HEK293T (cell line): ENCODE measurements around the gene HPF1.

Source experiments
- BHLHE40 ChIP-seq: fragments of 450-650 bp; IDR thresholded peaks from 2 replicates; pipeline ENCODE4 v1.6.1; 2016; ENCODE audit warnings: mild to moderate bottlenecking, moderate library complexity, borderline replicate concordance
- FOXA1 ChIP-seq: fragments of 450-650 bp; IDR thresholded peaks from 2 replicates; pipeline ENCODE4 v1.6.1; 2016; ENCODE audit warnings: mild to moderate bottlenecking
- FOXK2 ChIP-seq: fragments of 450-650 bp; IDR thresholded peaks from 2 replicates; pipeline ENCODE4 v1.6.1; 2016; ENCODE audit warnings: mild to moderate bottlenecking
- FOXM1 ChIP-seq: fragments of 450-650 bp; IDR thresholded peaks from 2 replicates; pipeline ENCODE4 v1.6.1; 2017; ENCODE audit warnings: mild to moderate bottlenecking, borderline replicate concordance
- HDGF ChIP-seq: fragments of 450-650 bp; IDR thresholded peaks from 2 replicates; pipeline ENCODE4 v1.6.1; 2017; ENCODE audit warnings: antibody characterized with exemption, borderline replicate concordance
- LEF1 ChIP-seq: fragments of 450-650 bp; IDR thresholded peaks from 2 replicates; pipeline ENCODE4 v1.6.1; 2017; ENCODE audit warnings: mild to moderate bottlenecking, borderline replicate concordance
- NFRKB ChIP-seq: fragments of 450-650 bp; IDR thresholded peaks from 2 replicates; pipeline ENCODE4 v1.6.1; 2016; ENCODE audit warnings: mild to moderate bottlenecking, moderate library complexity
- PKNOX1 ChIP-seq: fragments of 450-650 bp; IDR thresholded peaks from 2 replicates; pipeline ENCODE4 v1.6.1; 2016
- SP1 ChIP-seq: fragments of 450-650 bp; IDR thresholded peaks from 2 replicates; pipeline ENCODE4 v1.6.1; 2017
- SUZ12 ChIP-seq: fragments of 450-650 bp; IDR thresholded peaks from 2 replicates; pipeline ENCODE4 v1.6.1; 2016; ENCODE audit warnings: mild to moderate bottlenecking
- ZNF384 ChIP-seq: fragments of 450-650 bp; IDR thresholded peaks from 2 replicates; pipeline ENCODE4 v1.6.1; 2016

- no peak for TF ChIP-seq FOXM1
- no peak for TF ChIP-seq SP1
- TF ChIP-seq FOXK2, result no peak
- TF ChIP-seq BHLHE40, result no peak
- TF ChIP-seq ZNF384, result no peak
- no peak for TF ChIP-seq HDGF
- TF ChIP-seq NFRKB, result no peak
- no peak for TF ChIP-seq PKNOX1
- no peak for TF ChIP-seq SUZ12
- no peak for TF ChIP-seq FOXA1
- TF ChIP-seq LEF1, result no peak
Measured at GRCh38 chr4:169774466-169775445, 17.0 kb upstream of the HPF1 start.
